GM13977 (cell line): Measurements from ENCODE around the gene EDC3.
A peak's percentile ranks its signal among the peaks of the same experiment; 100 is the strongest.
"Not testable (repeated sequence)": the region's sequence is repeated elsewhere in the genome, so short reads cannot be mapped to it uniquely, and the experiment has no call there.

Experiments
- DNase-seq: peaks from one replicate; pipeline ENCODE4 v3.0.0; 2012; ENCODE audit warnings: low spot score
- CTCF ChIP-seq: IDR thresholded peaks from 2 replicates; pipeline ENCODE4 v1.5.1; 2012; ENCODE audit warnings: mild to moderate bottlenecking, control low read depth; ENCODE audit not compliant: insufficient read depth; ENCODE audit errors: extremely low read depth, missing control alignments
- in situ Hi-C: fragments of 300-500 bp; cut with MboI; formaldehyde crosslinking; loops from one replicate; pipeline ENCODE4 v1.12.0; 2022; ENCODE audit warnings: low sequenced_read_pairs, low pct_unique_long_range_greater_than_20kb, mixed read lengths, inconsistent platforms; ENCODE audit not compliant: unreplicated experiment

EDC3 gene

GRCh38 chr15:74633781-74634180 lies 62.0 kb downstream of the EDC3 start:
- DNase-seq: no peak
- in situ Hi-C loops: loop anchor here (5.0 to 25.0 kb wide), 2 partner anchors 134 to 304 kb away; partner anchors contain the start of gene COX5A
- TF ChIP-seq CTCF: peak; percentile 14

GRCh38 chr15:74632601-74633000 lies 63.2 kb downstream of the EDC3 start:
- in situ Hi-C loops: loop anchor here (5.0 to 25.0 kb wide), 2 partner anchors 135 to 305 kb away; partner anchors contain the start of gene COX5A
- no peak for TF ChIP-seq CTCF
- no peak for DNase-seq

- in situ Hi-C loops: loop anchor here (5.0 to 25.0 kb wide), 2 partner anchors 135 to 305 kb away; partner anchors contain the start of gene COX5A
- peak; percentile 93 for TF ChIP-seq CTCF
These were observed 63.8 kb downstream of the EDC3 start for GRCh38 chr15:74631935-74632560.

GRCh38 chr15:74631408-74631807 lies 64.4 kb downstream of the EDC3 start:
- no peak for TF ChIP-seq CTCF
- in situ Hi-C loops: loop anchor here (5.0 to 25.0 kb wide), 2 partner anchors 136 to 306 kb away; partner anchors contain the start of gene COX5A
- no peak for DNase-seq

More at GRCh38 chr15:74631935-74632560, 63.8 kb downstream of the EDC3 start:
- peak; percentile 83 for DNase-seq

- no peak for TF ChIP-seq CTCF
- in situ Hi-C loops: loop anchor here (5.0 to 25.0 kb wide), 2 partner anchors 136 to 306 kb away; partner anchors contain the start of gene COX5A
- DNase-seq: no peak
These were observed 64.8 kb downstream of the EDC3 start for GRCh38 chr15:74631087-74631385.

- no peak for DNase-seq
- TF ChIP-seq CTCF: no peak
- in situ Hi-C loops: loop anchor here (5.0 to 25.0 kb wide), 2 partner anchors 137 to 307 kb away; partner anchors contain the start of gene COX5A
These were observed 65.3 kb downstream of the EDC3 start for GRCh38 chr15:74630284-74631086.

GRCh38 chr15:74629696-74630095 lies 66.1 kb downstream of the EDC3 start:
- not testable (repeated sequence) for DNase-seq
- in situ Hi-C loops: loop anchor here (5.0 to 25.0 kb wide), 3 partner anchors 138 to 308 kb away; partner anchors contain the start of gene COX5A
